GM15510 (cell line): ENCODE measurements around the gene NCBP1.

Source experiments
- POLR2A ChIP-seq: IDR thresholded peaks from 3 replicates; pipeline ENCODE4 v1.6.1; 2011; ENCODE audit warnings: borderline replicate concordance; ENCODE audit not compliant: insufficient read length; ENCODE audit errors: extremely low read depth

NCBP1 gene

DNA sequence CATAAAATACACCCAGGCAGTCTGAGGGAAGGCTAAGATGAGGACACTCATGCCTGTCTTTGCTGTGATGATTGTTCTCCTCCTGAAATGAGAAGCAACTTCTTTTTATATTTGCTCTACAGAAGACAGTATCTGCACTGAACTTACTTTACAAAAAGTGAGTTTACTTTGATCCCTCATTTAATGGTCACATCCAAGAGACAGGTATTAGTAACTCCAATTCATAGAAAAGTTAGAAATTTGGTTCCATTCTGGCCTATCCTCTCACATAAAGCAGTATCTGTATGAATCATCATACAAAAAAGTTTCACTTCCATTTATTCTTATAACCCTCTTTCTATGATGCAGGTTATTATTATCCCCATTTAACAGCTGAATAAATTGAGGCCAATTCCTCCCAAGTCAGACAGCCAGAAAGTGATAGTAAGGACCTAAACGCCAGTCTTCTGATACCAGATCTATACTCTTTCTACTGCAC, 15.6 kb upstream of the NCBP1 start:
- TF ChIP-seq POLR2A, result no peak

DNA sequence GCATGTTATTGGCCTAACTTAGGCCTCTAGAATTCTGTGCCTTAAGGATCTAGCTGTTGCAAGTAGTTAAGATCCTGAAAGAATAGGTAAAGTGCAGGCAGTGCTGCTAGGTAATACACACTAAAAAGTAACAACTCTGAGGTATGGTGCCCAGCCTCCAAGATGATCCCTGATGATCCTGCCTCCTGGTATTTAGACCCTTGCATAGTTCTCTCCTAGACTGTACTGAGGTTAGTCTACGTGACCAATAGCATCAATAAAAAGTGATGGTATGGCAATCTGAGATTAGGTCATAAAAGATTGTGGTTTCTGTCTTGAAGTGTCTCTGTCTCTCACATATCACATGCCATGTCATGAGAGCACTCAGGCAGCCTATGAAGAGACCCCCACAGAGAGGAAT, 9.7 kb upstream of the NCBP1 start:
- no peak for TF ChIP-seq POLR2A

DNA sequence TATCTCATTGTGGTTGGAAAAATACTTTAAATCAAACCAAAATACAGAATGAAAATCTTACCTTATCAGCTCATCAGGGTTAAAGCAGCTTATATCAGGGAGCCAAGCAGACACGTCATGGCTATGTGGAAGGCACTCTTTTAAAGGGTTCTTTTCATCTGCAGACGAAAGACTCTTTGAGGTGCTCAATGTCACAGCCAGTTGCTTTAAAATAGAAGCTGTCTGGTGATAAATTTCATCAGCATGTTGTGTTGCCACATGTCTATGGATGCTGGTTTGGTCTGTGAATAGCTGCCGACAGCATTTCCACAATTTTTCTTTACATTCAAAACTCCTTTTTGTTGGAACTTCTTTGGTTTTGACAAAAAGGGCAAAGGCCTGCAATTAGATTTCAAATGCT, 8.0 kb upstream of the NCBP1 start:
- TF ChIP-seq POLR2A, result no peak

DNA sequence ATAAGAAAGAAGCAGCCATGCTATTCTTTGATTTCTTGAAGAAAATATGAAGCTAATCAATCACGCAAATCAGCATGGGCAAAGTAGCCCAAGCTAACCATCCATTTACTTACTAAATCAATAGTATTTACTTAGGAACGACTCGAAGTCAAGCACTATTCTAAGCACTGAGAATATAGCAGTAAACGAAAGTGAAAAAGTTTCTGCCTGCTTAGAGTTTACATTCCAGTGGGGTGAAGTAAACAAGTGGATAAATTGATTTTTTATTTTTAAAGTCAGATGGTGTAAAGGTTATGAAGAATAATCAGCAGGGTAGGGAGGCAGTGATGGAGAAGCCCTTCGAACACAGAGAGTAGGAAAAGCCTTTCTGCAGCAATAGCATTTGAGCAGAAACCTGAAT, 6.0 kb upstream of the NCBP1 start:
- no peak for TF ChIP-seq POLR2A

DNA sequence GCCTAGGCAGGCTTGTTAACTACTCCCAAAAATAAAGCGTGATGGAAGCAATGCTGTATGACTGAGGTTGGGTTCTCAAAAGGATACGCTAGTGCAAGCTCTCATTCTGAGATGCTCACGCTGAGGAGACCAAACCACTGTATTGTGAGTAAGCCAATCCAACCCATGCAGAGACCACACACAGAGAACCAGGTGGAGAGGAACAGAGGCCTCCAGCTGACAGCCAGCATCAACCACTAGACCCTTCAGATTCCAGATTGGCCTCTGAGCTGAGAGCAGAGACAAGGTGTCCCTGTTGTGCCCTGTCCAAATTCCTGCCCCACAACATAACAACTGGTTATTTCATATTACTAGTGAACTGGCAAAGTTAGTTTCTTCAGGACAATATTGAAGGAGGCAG, 5.0 kb upstream of the NCBP1 start:
- TF ChIP-seq POLR2A, result no peak

DNA sequence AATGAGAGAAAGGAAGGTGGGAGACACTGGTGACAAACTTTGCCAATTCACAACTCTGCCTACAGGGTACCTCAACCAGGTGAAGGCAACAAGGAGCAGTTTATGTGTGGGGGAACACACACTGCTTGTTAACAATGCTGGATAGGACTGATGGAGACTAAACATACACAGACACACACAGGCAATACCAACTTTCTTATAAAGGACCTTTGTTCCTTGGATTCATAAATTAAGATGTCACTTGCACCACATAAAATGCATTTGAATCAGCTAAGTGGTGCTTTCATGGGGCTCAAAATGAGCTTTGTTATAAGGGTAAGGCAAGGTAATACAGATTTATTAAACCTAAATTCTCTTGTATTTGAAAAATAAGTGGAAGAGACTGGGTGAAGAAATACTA, 4.5 kb upstream of the NCBP1 start:
- TF ChIP-seq POLR2A, result no peak

DNA sequence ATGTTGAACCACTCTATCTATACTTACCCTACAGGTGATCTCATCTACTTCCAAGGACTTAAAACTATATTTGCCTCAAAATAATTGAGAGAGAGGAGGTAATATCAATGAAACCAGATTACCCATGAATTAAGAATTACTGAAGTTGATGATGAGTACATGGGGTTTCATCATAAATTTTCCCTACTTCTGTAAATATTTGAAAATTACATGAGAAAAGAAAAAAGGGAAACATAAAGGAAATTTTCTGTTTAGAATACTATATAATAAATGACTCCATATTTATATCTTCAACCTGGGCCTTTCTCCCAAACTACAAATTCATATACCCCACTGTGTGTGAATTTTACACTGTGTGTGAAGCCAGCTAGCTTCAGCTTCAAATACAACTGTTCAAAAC, 3.0 kb upstream of the NCBP1 start:
- TF ChIP-seq POLR2A, result no peak

DNA sequence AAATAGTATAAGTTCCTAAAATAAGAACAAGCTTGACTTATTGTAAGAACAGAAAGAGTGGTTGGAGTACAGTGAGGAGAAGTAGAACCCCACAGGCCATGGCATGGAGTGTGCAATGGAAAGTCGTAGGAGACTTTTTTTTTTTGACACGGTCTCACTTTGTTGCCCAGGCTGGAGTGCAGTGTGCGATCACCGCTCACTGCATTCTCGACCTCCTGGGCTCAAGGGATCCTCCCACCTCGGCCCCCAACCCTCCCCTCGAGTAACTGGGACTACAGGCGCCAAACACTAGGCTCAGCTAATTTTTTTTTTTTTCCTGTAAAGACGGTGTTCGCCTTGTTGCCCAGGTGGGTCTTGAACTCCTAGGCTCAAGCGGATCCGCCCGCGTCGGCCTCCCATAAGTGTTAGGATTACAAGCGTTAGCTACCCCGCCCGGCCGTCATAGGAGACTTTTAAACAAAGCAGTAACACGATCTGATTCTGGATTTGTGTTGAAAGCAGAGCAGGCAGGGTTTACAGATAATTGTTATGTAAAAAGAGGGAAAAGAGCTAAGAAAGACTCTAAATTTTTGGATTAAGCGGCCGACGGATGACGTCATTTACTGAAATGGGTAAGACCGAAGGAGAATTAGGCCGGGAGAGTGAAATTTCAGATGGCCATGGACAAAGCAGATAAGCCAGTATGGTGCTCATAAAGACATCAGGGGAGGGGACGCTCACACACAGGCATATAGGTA, 1.2 kb upstream of the NCBP1 start:
- TF ChIP-seq POLR2A, result no peak

DNA sequence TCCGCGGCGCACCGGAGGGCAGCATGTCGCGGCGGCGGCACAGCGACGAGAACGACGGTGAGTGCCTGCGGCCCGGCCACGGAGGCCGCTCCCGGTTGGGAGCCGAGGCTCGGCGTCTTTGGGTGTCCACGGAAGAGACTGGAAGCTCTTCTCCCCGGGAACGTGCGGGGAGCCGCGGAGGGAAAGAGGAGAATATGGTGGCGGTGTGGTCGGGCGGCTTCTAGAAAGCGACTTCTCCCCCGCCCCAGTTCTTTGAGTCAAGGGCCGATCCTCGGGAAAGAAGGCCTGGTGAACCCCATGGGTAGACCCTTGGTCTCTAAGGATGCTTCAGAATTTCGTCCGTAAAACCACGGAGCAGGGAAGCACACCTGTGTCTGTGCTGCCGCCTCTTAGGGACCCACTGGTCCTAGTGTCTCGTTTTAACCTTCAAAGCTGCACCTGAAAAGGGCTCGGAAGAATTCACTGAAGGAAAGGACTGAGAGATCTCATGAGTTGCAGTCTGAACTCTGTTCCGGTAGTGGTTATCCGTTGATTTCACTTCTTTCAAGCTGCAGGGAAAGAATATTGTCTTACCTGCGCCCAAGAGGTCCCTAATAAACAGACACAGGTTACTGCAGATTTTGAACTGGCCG, 354 bp downstream of the NCBP1 start:
- no peak for TF ChIP-seq POLR2A

DNA sequence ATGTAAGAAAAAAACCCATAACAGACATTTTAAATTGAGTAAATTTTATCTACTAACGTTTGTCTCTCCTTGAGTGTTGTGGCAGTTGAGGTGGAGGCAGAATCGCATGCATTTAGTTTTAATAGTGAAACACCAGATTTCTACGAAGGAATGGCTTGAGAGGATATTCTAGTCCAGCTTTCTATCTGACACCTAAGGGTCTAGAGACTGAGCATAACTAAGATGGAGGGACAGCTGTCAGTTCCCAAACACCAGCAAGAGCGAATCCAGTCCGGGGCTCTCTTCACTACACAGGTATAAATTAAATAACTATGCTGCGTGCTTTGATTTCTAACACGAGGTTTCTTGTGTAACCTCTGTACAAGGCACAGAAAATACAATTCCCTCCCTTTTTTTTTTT, 1.4 kb downstream of the NCBP1 start:
- TF ChIP-seq POLR2A, result no peak

DNA sequence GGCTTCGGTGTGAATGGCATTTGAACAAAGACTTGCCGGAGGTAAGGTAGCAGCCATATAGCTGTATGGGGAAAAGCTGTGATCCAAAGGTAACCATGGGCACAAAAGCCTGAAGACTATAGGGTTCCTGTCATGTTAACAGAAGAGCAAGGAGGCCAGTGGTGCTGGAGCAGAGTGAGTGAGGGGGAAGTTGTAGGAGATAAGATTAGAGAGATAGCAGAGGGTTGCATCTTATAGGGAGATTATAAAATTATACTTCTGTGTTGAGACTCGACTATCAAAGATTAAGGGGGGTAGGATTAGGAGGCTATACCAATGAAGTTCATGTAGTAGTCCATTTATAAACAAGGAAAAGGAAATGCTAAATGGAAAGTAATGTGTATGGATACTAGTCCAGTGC, 3.3 kb downstream of the NCBP1 start:
- TF ChIP-seq POLR2A, result no peak

DNA sequence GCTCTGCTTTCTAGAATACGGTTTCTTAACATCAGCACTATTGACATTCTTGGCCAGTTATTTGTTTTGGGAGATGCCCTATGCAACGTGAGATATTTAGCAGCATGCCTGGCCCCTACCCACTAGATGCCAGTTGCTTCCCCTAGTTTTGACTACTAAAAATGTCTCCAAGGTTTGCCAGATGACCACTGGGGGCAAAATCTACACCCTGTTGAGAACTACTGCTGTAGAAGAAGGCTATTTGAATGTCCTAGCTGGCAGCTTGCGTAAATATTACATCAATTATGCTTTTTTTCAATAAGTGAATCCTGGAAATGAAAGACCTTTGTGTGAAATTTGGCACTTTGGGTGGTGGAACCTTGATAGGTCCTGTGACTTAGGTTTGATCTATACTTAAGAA, 5.0 kb downstream of the NCBP1 start:
- no peak for TF ChIP-seq POLR2A

DNA sequence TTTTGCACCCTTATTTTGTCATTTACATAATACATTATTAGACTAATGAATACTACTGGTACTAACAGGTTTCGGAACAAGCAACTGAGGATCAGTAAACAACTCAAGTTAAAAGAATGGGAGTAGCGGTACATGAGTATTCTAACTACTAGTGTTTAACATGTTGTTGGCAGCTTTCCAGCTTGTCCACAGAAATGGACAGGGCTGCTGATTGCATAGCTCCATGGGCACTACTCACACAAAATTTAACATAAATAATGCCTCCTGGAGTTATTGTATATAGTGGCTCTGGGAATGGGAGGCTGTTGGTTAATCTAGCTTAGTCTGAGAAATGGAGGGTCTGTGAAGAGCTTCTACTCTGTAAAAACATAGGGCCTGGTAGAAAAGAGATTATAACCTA, 6.7 kb downstream of the NCBP1 start:
- TF ChIP-seq POLR2A, result no peak

DNA sequence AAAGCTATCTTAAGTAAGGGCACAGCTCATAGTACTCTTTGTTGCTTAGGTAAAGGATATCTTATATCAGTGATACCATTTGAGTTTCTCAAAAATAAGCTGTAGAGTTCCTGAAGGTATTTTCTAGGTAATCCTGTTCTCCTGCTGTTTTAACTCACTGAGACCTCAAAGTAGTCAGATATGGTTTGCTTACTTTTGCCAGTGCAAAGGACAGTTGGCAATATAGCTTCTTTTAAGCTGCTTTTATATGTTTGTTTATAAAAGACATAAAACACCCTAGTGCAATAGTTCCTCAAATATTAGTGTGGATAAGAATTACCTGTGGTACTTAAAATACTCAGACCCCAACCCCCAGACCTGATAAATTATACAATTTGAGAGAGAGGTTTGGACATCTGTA, 12.1 kb downstream of the NCBP1 start:
- TF ChIP-seq POLR2A, result no peak

DNA sequence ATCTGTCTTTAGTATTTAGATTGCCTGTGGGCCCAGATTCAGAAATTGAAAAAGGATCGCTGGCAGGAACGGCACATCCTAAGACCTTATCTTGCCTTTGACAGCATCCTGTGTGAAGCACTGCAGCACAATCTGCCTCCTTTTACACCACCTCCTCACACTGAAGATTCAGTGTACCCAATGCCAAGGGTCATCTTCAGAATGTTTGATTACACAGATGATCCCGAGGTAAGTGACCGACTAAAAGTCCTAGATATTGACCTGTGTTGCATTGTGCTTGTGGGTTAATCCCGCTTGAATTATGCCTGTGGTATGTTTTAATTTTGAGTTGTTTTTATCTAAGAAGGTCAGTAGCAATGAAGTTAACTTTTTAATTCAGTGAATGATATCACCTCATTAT, 14.4 kb downstream of the NCBP1 start:
- TF ChIP-seq POLR2A, result no peak

DNA sequence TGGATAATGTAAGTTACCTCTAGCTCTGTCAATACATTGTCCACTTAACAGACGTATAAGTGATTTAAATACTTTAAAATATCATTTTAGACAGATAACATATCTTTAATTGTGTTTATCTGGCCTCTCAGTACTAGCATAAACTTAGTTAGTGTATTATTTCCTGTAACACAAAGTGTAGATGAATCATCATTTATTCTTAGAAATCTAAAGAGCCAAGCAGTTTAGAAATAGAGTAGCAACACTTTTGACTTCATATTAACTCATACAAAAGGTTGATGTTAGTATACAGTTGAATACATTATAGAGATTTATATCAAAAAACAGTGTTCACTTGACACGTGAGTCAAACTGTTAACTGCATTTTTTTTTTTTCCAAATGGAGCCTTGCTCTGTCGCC, 18.0 kb downstream of the NCBP1 start:
- no peak for TF ChIP-seq POLR2A
